K562 (cell line): Measurements from ENCODE around the gene NEUROG1. TPM values are rescaled to one million over a fixed set of nuclear protein-coding genes. Genes with fewer than 3 reads are reported as not detected.

ENCODE experiments used
- BHLHE40 ChIP-seq: IDR thresholded peaks from 2 replicates; pipeline ENCODE4 v1.6.1; 2011; ENCODE audit warnings: low read length, improper control_type of control experiment
- ELF1 ChIP-seq: fragments of 200-800 bp; sonication (Bioruptor generic); IDR thresholded peaks from 2 replicates; pipeline ENCODE4 v1.6.1; 2016; ENCODE audit warnings: missing genetic modification characterization, missing compliant biosample characterization
- GABPA ChIP-seq: fragments of 200-800 bp; sonication (Bioruptor generic); conservative IDR thresholded peaks from 2 replicates; pipeline ENCODE4 v1.6.1; 2016; ENCODE audit warnings: low read depth, missing genetic modification characterization, missing compliant biosample characterization
- JUN ChIP-seq, 2 experiments: sonication (generic) in 1 of 2; formaldehyde crosslinking in 1 of 2; IDR thresholded peaks; 2 replicates each; pipeline versions ENCODE4 v1.6.1 to v1.8.0; 2012 to 2022; ENCODE audit warnings: borderline replicate concordance in 2 of 2, mild to moderate bottlenecking in 2 of 2, improper control_type of control experiment in 1 of 2, low read depth in 1 of 2, low read length in 1 of 2, missing genetic modification reagents in 1 of 2
- JUND ChIP-seq, 2 experiments: IDR thresholded peaks; 2 replicates in 1 of 2; 3 replicates in 1 of 2; pipeline ENCODE4 v1.6.1; 2011; ENCODE audit warnings: borderline replicate concordance in 2 of 2, low read depth in 2 of 2, low read length in 2 of 2, improper control_type of control experiment in 1 of 2, missing biosample characterization in 1 of 2, missing genetic modification characterization in 1 of 2, missing genetic modification reagents in 1 of 2
- MAZ ChIP-seq, 2 experiments: fragments of 450-650 bp in 1 of 2; sonication (generic) in 1 of 2; formaldehyde crosslinking; IDR thresholded peaks in 1 of 2; conservative IDR thresholded peaks in 1 of 2; 2 replicates each; pipeline versions ENCODE4 v1.4.0 to v1.5.0; 2020; ENCODE audit warnings: mild to moderate bottlenecking in 1 of 2, missing genetic modification reagents in 1 of 2
- NFYB ChIP-seq: IDR thresholded peaks from 2 replicates; pipeline ENCODE4 v1.6.1; 2011; ENCODE audit warnings: mild to moderate bottlenecking, moderate library complexity; ENCODE audit not compliant: insufficient read length; ENCODE audit errors: extremely low read depth
- NUFIP1 ChIP-seq: fragments of 450-650 bp; IDR thresholded peaks from 2 replicates; pipeline ENCODE4 v1.6.1; 2018; ENCODE audit not compliant: partially characterized antibody
- RCOR1 ChIP-seq, 2 experiments: IDR thresholded peaks; 2 replicates each; pipeline ENCODE4 v1.6.1; 2012; ENCODE audit warnings: low read depth in 2 of 2, low read length in 2 of 2, borderline replicate concordance in 1 of 2, improper control_type of control experiment in 1 of 2
- SMC3 ChIP-seq: conservative IDR thresholded peaks from 2 replicates; pipeline ENCODE4 v1.6.1; 2011; ENCODE audit warnings: low read depth, low read length, improper control_type of control experiment; ENCODE audit not compliant: insufficient read depth
- STAG1 ChIP-seq: sonication (generic); formaldehyde crosslinking; IDR thresholded peaks from 2 replicates; pipeline ENCODE4 v1.5.0; 2020; ENCODE audit warnings: missing genetic modification reagents, borderline replicate concordance
- XRCC5 ChIP-seq: fragments of 200-400 bp; formaldehyde crosslinking; IDR thresholded peaks from 2 replicates; pipeline ENCODE4 v1.6.1; 2017; ENCODE audit warnings: low read depth, mild to moderate bottlenecking, low read length
- ZNF384 ChIP-seq: IDR thresholded peaks from 2 replicates; pipeline ENCODE4 v1.6.1; 2012; ENCODE audit warnings: low read depth, low read length, improper control_type of control experiment
- polyA plus RNA-seq, 8 experiments: library from polyadenylated mRNA; depleted of rRNA in 4 of 8; stranded (reverse) in 5 of 8; unstranded in 3 of 8; fragments of >200 nt; fragmentation: Nextera tagmentation in 2 of 8; fragmentation: Illumina TruSeq in 1 of 8; extraction: Ambion mirVana in 2 of 8; extraction: Trizol in 1 of 8; gene quantifications; 2 replicates each; pipeline versions ENCODE4 v1.2.1 to v1.2.3, GENCODE V29; 2011 to 2014; ENCODE audit warnings: inconsistent platforms in 1 of 8, missing spikeins in 1 of 8
- total RNA-seq, 7 experiments: library from RNA; depleted of rRNA in 6 of 7; stranded (reverse); fragments of >200 nt in 6 of 7; fragmentation: Illumina TruSeq in 2 of 7; extraction: Trizol in 2 of 7; gene quantifications; 2 replicates each; pipeline versions ENCODE4 v1.2.1 to v1.2.3, GENCODE V29; 2011 to 2021; ENCODE audit warnings: low replicate concordance in 1 of 7
- TF ChIP-seq, protein P1 (sequence below): fragments of 450-650 bp; IDR thresholded peaks from 2 replicates; pipeline ENCODE4 v1.6.1; 2016; ENCODE audit warnings: missing biosample characterization, missing genetic modification characterization
- TF ChIP-seq, protein P2 (sequence below): fragments of 450-650 bp; IDR thresholded peaks from 2 replicates; pipeline ENCODE4 v1.6.1; 2016; ENCODE audit warnings: antibody characterized with exemption
- TF ChIP-seq, protein P3 (sequence below), 2 experiments: fragments of 150-350 bp in 1 of 2; IDR thresholded peaks; 2 replicates each; pipeline ENCODE4 v1.6.1; 2012 to 2016; ENCODE audit warnings: low read depth in 2 of 2, low read length in 2 of 2, mild to moderate bottlenecking in 1 of 2, moderate library complexity in 1 of 2
- TF ChIP-seq, protein P4 (sequence below): fragments of 250-450 bp; sonication (Bioruptor Pico); IDR thresholded peaks from 2 replicates; pipeline ENCODE4 v1.6.1; 2021; ENCODE audit warnings: mild to moderate bottlenecking
- TF ChIP-seq, protein P5 (sequence below): fragments of 250-450 bp; sonication (Bioruptor Pico); IDR thresholded peaks from 2 replicates; pipeline ENCODE4 v1.8.0; 2022; ENCODE audit warnings: inconsistent platforms

The NEUROG1 gene
- total and polyA plus RNA-seq, 9 of the 15 experiments (the other 6 are each of a cell fraction or from before 2014, with no cell fraction given) = not detected

DNA sequence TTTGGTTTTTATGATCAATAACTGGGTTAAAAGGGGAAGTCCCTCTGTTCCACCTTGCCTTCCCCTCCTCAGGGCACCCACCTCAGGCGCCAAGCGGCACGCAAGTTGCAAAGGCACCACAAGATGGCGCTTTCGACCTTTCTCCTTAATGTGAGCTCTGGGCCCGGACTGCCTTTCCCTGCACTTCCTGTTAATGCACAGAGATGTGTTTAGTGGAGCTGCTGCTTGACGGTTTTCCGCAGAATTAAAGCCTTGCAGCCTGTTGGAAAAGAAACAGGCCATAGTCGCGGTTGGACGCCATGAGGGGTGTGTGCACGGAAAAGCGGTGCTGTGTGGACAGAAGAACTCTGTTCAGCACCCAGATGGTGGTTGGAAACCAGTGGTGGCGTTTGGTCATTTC is 25.1 kb upstream of the NEUROG1 start (continued):
- TF ChIP-seq, protein P1, sequence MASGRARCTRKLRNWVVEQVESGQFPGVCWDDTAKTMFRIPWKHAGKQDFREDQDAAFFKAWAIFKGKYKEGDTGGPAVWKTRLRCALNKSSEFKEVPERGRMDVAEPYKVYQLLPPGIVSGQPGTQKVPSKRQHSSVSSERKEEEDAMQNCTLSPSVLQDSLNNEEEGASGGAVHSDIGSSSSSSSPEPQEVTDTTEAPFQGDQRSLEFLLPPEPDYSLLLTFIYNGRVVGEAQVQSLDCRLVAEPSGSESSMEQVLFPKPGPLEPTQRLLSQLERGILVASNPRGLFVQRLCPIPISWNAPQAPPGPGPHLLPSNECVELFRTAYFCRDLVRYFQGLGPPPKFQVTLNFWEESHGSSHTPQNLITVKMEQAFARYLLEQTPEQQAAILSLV (tag) = no peak
- TF ChIP-seq, protein P2, sequence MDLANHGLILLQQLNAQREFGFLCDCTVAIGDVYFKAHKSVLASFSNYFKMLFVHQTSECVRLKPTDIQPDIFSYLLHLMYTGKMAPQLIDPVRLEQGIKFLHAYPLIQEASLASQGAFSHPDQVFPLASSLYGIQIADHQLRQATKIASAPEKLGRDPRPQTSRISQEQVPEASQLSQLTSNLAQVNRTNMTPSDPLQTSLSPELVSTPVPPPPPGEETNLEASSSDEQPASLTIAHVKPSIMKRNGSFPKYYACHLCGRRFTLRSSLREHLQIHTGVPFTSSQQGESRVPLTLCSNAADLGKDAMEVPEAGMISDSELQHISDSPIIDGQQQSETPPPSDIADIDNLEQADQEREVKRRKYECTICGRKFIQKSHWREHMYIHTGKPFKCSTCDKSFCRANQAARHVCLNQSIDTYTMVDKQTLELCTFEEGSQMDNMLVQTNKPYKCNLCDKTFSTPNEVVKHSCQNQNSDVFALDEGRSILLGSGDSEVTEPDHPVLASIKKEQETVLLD = no peak
- peak; percentile 70 for TF ChIP-seq STAG1 (CRISPR knock-in tag)
- peak; percentile 48; the same call in 1 of the 2 replicates for TF ChIP-seq JUND (IDR thresholded peaks at IDR 0.05; ENCODE audit: borderline replicate concordance, low read depth, low read length)
- no peak; the same call in 2 of the 3 replicates for TF ChIP-seq JUND (tag; IDR thresholded peaks at IDR 0.05; ENCODE audit: borderline replicate concordance, low read depth, low read length)
- TF ChIP-seq JUN (IDR thresholded peaks at IDR 0.05; ENCODE audit: borderline replicate concordance, low read depth, low read length) = no peak
- TF ChIP-seq JUN (CRISPR knock-in tag; IDR thresholded peaks at IDR 0.05; ENCODE audit: borderline replicate concordance) = 0 out of 2 replicates have a peak, but pooled peaks have one; percentile 31
- peak; percentile 53; the same call in 1 of the 2 replicates for TF ChIP-seq BHLHE40
- TF ChIP-seq ZNF384 = no peak
- peak; percentile 79 for TF ChIP-seq ELF1 (tag)
- no peak for TF ChIP-seq NUFIP1
- TF ChIP-seq MAZ (CRISPR knock-in tag; conservative IDR thresholded peaks at IDR 0.05 in 1 of 2, IDR thresholded peaks at IDR 0.05 in 1 of 2) = peak in 1 of 2 experiments; percentile 44; a peak in 1 of 4 replicates
- 0 out of 4 replicates have a peak, but pooled peaks of 1 of the 2 experiments have one; percentile 26 for TF ChIP-seq RCOR1 (IDR thresholded peaks at IDR 0.05; ENCODE audit: borderline replicate concordance in 1 of 2, low read depth in 2 of 2, low read length in 2 of 2)
- peak; percentile 41 for TF ChIP-seq GABPA (tag)
- TF ChIP-seq, protein P3, sequence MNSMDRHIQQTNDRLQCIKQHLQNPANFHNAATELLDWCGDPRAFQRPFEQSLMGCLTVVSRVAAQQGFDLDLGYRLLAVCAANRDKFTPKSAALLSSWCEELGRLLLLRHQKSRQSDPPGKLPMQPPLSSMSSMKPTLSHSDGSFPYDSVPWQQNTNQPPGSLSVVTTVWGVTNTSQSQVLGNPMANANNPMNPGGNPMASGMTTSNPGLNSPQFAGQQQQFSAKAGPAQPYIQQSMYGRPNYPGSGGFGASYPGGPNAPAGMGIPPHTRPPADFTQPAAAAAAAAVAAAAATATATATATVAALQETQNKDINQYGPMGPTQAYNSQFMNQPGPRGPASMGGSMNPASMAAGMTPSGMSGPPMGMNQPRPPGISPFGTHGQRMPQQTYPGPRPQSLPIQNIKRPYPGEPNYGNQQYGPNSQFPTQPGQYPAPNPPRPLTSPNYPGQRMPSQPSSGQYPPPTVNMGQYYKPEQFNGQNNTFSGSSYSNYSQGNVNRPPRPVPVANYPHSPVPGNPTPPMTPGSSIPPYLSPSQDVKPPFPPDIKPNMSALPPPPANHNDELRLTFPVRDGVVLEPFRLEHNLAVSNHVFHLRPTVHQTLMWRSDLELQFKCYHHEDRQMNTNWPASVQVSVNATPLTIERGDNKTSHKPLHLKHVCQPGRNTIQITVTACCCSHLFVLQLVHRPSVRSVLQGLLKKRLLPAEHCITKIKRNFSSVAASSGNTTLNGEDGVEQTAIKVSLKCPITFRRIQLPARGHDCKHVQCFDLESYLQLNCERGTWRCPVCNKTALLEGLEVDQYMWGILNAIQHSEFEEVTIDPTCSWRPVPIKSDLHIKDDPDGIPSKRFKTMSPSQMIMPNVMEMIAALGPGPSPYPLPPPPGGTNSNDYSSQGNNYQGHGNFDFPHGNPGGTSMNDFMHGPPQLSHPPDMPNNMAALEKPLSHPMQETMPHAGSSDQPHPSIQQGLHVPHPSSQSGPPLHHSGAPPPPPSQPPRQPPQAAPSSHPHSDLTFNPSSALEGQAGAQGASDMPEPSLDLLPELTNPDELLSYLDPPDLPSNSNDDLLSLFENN (IDR thresholded peaks at IDR 0.05; ENCODE audit: low read depth in 2 of 2, low read length in 2 of 2) = peak in 1 of 2 experiments; percentile 20; a peak in 1 of 4 replicates
- TF ChIP-seq NFYB = no peak
- peak; percentile 84 for TF ChIP-seq XRCC5
- TF ChIP-seq, protein P4, sequence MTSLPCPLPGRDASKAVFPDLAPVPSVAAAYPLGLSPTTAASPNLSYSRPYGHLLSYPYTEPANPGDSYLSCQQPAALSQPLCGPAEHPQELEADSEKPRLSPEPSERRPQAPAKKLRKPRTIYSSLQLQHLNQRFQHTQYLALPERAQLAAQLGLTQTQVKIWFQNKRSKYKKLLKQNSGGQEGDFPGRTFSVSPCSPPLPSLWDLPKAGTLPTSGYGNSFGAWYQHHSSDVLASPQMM (CRISPR knock-in tag) = no peak
- peak; percentile 83 for TF ChIP-seq SMC3
- TF ChIP-seq, protein P5, sequence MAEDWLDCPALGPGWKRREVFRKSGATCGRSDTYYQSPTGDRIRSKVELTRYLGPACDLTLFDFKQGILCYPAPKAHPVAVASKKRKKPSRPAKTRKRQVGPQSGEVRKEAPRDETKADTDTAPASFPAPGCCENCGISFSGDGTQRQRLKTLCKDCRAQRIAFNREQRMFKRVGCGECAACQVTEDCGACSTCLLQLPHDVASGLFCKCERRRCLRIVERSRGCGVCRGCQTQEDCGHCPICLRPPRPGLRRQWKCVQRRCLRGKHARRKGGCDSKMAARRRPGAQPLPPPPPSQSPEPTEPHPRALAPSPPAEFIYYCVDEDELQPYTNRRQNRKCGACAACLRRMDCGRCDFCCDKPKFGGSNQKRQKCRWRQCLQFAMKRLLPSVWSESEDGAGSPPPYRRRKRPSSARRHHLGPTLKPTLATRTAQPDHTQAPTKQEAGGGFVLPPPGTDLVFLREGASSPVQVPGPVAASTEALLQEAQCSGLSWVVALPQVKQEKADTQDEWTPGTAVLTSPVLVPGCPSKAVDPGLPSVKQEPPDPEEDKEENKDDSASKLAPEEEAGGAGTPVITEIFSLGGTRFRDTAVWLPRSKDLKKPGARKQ = peak; percentile 81; the same call in 1 of the 2 replicates
